NK-92 treated with Interleukin-12 subunit alpha and Interleukin-12 subunit beta, amount 100 ng/mL, for 24 hours (cell line): Measurements from ENCODE around the gene SIGLEC14.
A peak's percentile ranks its signal among the peaks of the same experiment; 100 is the strongest.
"Not testable (repeated sequence)": the region's sequence is repeated elsewhere in the genome, so short reads cannot be mapped to it uniquely, and the experiment has no call there.

Experiments
- DNase-seq: peaks from one replicate; lab custom pipeline; 2025; lab: John Stamatoyannopoulos, UW

The SIGLEC14 gene

GRCh38 chr19:51668216-51668615 lies 21.6 kb upstream of the SIGLEC14 start:
- DNase-seq: no peak

GRCh38 chr19:51664997-51665396 lies 18.4 kb upstream of the SIGLEC14 start:
- DNase-seq: no peak

DNA sequence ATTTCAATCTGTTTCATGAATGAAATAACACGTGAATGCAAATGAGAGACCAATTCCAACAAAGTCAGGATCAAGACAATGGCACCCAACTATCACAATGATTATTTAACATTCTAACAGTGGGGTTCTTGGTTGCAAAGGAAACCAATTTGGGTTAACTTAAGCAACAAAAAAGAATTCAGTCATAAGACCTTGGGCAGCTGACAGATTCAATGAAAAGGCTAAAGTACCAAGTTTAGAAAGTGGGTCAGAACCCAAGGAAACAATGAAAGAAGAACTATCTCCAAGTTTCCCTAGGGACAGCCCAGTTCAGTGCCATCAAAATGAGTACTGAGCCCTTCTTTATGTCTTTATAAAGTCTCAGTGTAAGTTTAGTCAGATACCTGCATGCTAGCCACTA lies 17.5 kb upstream of the SIGLEC14 start:
- DNase-seq: no peak

DNA sequence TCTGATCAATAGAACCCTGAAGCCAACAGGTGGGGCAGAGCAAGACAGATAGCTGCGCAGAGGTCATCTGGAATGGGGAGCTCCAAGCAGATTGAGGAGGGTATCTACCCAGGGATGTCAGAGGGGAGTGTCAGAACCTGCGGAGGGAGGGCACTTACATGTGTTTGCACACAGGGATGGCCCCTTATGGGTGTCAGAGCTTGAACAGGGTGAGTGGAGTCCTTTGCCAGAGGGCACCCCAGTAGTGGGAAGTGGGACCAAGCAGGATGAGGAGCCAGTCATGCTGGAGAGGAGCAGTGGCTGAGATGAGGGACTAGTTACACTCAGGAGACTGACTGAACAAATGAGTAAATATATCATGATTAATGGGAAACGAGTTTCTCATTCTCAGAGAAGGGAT lies 17.0 kb upstream of the SIGLEC14 start:
- no peak for DNase-seq

DNA sequence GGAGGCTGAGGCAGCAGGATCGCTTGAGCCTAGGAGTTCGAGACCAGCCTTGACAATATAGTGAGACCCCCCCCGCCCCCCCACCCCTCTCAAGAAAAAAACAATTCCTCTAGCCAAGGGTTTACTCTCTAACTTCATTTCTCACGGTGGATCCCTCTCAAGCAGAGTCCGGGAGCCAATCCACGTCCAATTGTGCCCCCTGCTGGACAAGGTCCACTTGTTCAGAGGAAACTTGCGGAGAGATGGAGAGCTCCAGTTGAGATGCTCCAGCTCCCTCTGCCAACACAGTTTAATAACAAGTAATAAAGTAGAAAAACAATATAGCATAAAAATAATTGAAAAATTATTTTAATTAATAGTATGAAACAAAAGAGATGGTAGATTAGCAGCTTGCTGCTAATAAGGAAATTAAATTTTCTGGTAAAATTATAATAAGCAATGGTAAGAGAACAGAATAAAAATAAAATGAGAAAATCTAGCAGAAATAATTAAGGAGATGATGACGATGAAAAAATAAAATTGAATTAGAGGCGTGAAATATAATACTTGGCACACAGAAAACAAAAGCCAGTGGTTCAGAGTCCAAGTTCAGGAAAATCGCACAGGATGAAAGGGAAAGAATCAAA lies 14.5 kb upstream of the SIGLEC14 start:
- peak; percentile 56 for DNase-seq

- no peak for DNase-seq
These were observed 8.2 kb upstream of the SIGLEC14 start for GRCh38 chr19:51654783-51655182.

- no peak for DNase-seq
These were observed 6.5 kb upstream of the SIGLEC14 start for GRCh38 chr19:51653162-51653561.

DNA sequence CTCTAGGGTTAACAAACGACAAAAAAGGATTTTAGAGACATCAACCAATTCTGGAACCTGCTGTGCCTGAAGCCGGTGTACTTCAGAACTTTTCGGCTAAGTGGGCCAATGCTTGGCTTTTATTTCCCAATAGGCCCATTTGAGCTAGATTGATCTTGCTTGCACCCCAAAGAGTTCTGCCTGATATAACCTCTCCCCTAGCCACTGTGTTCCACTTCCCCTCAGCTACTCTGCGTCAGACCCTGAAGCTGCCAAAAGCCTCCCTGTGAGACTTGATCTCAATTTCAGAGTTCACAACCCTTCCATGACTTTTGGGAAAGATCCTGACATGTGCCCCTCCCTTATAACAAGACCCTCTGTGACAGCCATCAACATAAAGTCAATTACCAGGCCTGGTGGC lies 5.6 kb upstream of the SIGLEC14 start:
- no peak for DNase-seq

GRCh38 chr19:51651216-51651846 lies 4.7 kb upstream of the SIGLEC14 start:
- DNase-seq: no peak

DNA sequence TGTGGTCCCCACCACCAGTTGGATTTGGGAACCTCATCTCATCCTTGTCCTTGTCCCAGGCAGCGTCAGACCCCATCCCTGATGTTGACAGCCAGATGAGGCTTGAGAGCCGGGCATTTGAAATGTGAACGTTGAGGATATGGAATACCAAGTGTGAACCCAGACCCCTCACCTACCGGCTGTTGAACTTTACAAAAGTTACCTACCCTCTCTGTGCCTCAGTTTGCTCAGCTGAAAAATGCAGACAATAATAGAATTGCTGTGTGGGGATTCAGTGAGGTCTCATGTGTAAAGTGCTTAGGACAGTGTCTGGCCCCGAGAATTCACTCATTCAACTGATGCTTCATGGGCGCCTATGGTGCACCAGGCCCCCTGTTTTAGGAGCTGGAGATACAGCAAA lies 693 bp upstream of the SIGLEC14 start:
- no peak for DNase-seq

- DNase-seq: no peak
These were observed 1.9 kb downstream of the SIGLEC14 start for GRCh38 chr19:51644636-51645271.

- DNase-seq: no peak
These were observed 5.0 kb downstream of the SIGLEC14 start for GRCh38 chr19:51641648-51642047.

DNA sequence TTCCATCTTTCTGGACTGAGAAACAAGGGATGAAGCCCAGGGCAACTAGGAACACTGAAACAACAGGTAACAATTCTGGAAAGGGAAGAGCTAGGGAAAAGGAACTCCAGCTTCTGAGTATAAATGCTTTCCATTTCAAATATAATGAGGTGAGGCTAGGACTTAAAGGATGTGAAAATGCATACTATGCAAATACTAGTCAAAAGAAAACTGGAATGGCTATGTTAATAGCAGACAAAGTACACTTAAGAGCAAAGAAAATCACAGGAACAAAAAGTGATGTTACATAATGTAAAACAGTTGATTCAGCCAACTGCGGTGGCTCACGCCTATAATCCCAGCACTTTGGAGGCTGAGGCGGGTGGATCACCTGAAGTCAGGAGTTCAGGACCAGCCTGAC lies 6.2 kb downstream of the SIGLEC14 start:
- no peak for DNase-seq

DNA sequence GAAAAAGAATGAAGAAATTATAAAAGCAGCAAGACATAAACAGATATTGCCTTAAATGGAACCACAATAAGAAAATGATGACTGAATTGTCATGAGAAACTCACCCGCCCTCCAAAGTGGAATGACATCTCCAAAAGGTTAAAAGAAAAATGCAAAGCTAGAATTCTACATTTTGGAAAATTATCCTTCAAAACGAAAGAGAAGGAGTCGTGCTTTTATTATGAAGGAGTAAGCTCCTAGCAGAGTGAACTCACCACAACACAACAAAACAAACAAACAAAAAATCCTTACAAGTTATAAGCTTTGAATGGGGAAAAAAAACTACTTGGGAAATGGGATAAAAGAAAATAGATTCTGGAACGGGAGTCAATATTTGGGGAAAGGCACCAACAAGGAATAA lies 6.7 kb downstream of the SIGLEC14 start:
- DNase-seq: no peak

DNA sequence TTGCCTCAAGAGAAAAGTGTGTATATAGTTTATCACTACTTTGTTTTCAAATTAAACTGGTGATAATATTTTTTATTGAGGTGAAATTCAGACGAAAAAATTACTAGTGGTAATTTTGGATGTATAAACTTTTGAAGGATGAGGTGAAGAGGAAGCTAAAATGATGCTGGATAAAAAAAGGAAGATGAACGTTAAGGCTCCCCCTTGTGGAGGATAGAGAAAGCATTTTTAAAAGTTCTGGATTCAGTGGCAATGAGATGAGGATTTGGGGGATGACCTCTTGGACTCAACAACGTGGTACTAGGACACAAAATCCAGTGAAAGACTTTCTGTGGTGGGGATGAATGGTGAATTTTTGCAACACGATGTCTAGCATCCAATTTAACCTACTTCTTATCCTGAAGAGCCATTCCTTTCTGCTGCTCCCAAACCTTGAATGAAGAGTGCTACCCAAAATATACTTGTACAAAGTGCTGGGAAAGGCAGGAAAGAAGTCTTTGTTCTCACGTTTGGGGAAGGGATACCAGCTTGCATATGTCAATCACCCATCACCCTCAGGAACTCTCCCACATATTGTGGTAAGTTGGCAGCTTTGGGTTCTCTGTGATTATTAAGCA lies 9.2 kb downstream of the SIGLEC14 start:
- no peak for DNase-seq

- no peak for DNase-seq
These were observed 14.5 kb downstream of the SIGLEC14 start for GRCh38 chr19:51632126-51632525.

- DNase-seq: not testable (repeated sequence)
These were observed 16.3 kb downstream of the SIGLEC14 start, which contains the start of gene SIGLEC5 for GRCh38 chr19:51630315-51630714. Gene SIGLEC5, minus strand, starts transcription at chr19:51630401. Its CDS starts 66 bp downstream, at chr19:51630335.

DNA sequence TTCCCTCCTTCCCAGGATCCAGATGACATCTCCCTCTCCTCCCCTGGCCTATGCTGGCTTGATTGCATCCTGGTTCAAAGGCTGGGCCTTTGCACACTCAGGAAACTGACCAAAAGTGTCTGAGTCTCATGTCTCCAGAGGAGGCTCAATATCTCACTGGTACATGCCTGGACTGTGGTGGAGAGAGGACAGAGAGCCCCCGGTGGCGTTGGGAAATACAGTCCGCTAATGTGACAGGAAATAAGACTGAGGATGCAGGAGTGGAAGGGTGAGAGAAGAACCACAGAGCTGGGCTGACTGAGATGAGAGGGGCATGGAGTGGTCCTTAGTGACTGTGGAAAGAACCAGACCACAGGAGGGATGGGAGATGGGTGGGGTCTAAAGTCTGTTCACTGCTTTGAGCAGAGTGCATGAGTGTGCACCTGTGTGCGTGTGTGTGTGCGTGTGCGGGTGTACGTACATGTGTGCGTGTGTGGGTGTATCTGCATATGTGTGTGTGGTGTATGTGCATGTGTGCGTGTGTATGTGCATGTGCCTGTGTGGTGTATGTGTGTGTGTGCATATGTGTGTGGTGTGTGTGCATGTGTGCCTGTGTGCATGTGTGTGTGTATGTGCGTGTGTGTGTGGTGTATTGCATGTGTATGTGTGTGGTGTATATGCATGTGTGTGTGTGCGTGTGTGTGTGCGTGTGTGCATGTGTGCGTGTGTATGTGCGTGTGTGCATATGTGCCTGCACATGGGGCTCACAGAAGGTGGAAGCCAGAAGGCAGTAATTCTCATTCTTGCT lies 18.3 kb downstream of the SIGLEC14 start:
- no peak for DNase-seq

DNA sequence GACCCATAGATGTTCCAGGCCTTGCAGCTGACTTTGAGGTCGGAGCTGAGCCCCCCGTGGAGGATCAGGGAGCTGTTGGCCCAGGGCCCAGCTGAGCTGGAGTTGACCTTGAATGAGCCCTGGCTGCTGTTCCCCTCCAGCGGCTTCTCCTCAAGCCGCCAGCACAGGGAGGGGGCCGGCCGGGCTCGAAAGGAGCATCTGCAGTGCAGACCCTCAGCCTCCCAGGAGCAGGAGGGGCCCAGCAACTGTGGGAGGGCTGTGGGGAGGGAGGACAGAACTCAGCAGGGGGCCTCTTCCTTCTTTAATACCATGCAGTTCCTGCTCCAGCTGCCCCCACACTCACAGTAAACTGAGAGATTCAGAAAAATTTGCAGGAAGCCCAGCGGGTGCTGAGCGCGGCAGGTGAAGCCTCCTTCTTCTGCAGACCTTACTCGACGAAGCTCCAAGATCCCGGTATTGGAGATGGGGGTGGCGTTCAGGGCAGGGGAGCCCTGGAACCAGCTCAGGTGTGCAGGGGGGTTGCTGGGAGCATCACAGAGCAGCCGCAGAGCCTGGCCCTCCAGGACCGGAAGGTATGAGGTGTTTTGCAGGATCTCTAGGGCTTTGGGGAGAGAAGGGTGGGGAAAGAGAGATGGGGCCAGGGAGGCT lies 19.0 kb downstream of the SIGLEC14 start:
- DNase-seq: no peak

DNA sequence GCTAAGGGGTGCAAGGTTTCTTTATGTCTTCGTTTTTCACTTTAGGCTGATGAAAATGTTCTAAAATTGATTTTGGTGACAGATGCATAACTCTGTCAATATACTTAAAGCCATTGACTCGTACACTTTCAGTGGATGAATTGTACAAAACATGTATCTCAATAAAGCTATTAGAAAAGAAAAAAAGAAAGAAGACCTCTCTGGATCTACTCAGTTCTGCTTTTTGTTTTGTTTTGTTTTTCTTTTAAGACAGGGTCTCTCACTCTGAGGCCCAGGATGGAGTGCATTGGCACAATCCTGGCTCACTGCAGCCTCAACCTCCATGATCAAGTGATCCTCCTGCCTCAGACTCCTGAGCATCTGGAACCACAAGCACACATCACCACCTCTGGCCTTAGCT lies 19.9 kb downstream of the SIGLEC14 start:
- no peak for DNase-seq

DNA sequence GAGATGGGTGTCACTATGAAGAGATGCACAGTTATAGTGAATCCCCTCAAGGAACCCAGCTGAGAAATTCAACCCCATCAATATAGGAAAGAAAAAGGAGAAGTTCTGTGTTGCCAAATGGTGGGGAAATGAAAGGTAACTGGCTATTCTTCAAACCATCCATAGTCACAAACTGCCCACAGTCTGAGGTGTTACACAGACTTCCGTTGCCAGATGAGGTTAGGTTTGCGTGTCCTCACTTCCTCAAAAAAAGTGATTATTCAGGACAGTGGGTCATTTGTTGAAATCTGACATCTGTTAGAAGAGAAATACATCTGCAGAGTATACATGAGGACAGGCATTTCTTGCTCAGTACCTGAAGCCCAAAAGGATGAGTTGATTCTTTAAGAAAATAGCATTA lies 25.4 kb downstream of the SIGLEC14 start:
- DNase-seq: no peak

- no peak for DNase-seq
These were observed 30.6 kb downstream of the SIGLEC14 start for GRCh38 chr19:51615991-51616390.
